ENCODE data around the gene ZBTB7C.

The ZBTB7C gene

GRCh38 chr18:48181857-48182256, 227.3 kb downstream of the ZBTB7C start:
- DNase-seq (ENCODE audit: low read depth) = no peak
- H3K4me3 ChIP-seq (ENCODE audit: low read depth, low read length) = no peak overlapping the region
- no peak for TF ChIP-seq CTCF (IDR thresholded peaks at IDR 0.05; ENCODE audit: low read depth, low read length, missing control alignments)

GRCh38 chr18:48181087-48181823, 227.9 kb downstream of the ZBTB7C start:
- TF ChIP-seq CTCF (IDR thresholded peaks at IDR 0.05; ENCODE audit: low read depth, low read length, missing control alignments) = no peak
- DNase-seq (ENCODE audit: low read depth) = no peak
- H3K4me3 ChIP-seq (ENCODE audit: low read depth, low read length) = no peak overlapping the region

- TF ChIP-seq CTCF (IDR thresholded peaks at IDR 0.05; ENCODE audit: low read depth, low read length, missing control alignments) = no peak
- no peak overlapping the region for H3K4me3 ChIP-seq (ENCODE audit: low read depth, low read length)
- no peak for DNase-seq (ENCODE audit: low read depth)
These were observed 229.5 kb downstream of the ZBTB7C start for GRCh38 chr18:48179666-48180065.

- no peak for TF ChIP-seq CTCF (IDR thresholded peaks at IDR 0.05; ENCODE audit: low read depth, low read length, missing control alignments)
- H3K4me3 ChIP-seq (ENCODE audit: low read depth, low read length) = no peak overlapping the region
- no peak for DNase-seq (ENCODE audit: low read depth)
These were observed 230.2 kb downstream of the ZBTB7C start for GRCh38 chr18:48179001-48179400.

GRCh38 chr18:48176909-48177308, 232.3 kb downstream of the ZBTB7C start:
- DNase-seq (ENCODE audit: low read depth) = no peak
- H3K4me3 ChIP-seq (ENCODE audit: low read depth, low read length) = no peak overlapping the region
- no peak for TF ChIP-seq CTCF (IDR thresholded peaks at IDR 0.05; ENCODE audit: low read depth, low read length, missing control alignments)

GRCh38 chr18:48173557-48173956, 235.6 kb downstream of the ZBTB7C start:
- no peak for TF ChIP-seq CTCF (IDR thresholded peaks at IDR 0.05; ENCODE audit: low read depth, low read length, missing control alignments)
- no peak for DNase-seq (ENCODE audit: low read depth)
- no peak overlapping the region for H3K4me3 ChIP-seq (ENCODE audit: low read depth, low read length)
